HepG2 (cell line): Measurements from ENCODE around the gene CLEC10A. TPM values are rescaled to one million over a fixed set of nuclear protein-coding genes. Genes with fewer than 3 reads are reported as not detected.
"Not testable (repeated sequence)": the region's sequence is repeated elsewhere in the genome, so short reads cannot be mapped to it uniquely, and the experiment has no call there.

ENCODE experiments used
- ATAC-seq: fragments of 200-7000 bp; cut with Tn5 transposase; 3 replicates; pipeline ENCODE4 v1.9.1; 2020; ENCODE audit warnings: mild to moderate bottlenecking, moderate library complexity
- BruUV-seq: library from RNA; stranded (reverse); fragments of 400-500 nt; replicated peaks from 2 replicates; lab custom pipeline; 2021; lab: Mats Ljungman, UMichigan
- CTCF ChIA-PET: fragments of 300-600 bp; formaldehyde crosslinking; extraction: SDS; loops from one replicate; lab custom pipeline; 2021; ENCODE audit warnings: low total read pairs, inconsistent platforms, low intra/inter-chr PET ratio; lab: Yijun Ruan, JAX
- POLR2A ChIA-PET: fragments of 350-600 bp; sonication (Branson Sonifier 250); formaldehyde crosslinking; loops from one replicate; lab custom pipeline; 2020; ENCODE audit warnings: antibody characterized with exemption, inconsistent platforms; lab: Yijun Ruan, JAX
- DNase-seq: peaks from one replicate; pipeline ENCODE4 v3.0.0-alpha.2; 2015; ENCODE audit warnings: low spot score
- FAIRE-seq: peaks from 3 replicates; lab custom pipeline; 2011; peaks lifted over from hg19 to GRCh38; lab: Jason Lieb, UNC
- H2AFZ ChIP-seq: one replicate; pipeline ENCODE4 v1.6.1; 2011; ENCODE audit warnings: low read length, inconsistent platforms
- H3K27ac ChIP-seq: fragments of 300-600 bp; 3 replicates; pipeline ENCODE4 v1.8.0; 2011; ENCODE audit warnings: mixed run types, mild to moderate bottlenecking, mixed read lengths, low read length, inconsistent platforms; ENCODE audit not compliant: insufficient read depth; ENCODE audit errors: extremely low read length
- H3K27me3 ChIP-seq, 2 experiments: fragments of 200-600 bp in 1 of 2; 2 replicates in 1 of 2; 3 replicates in 1 of 2; pipeline versions ENCODE4 v1.6.0 to v1.8.0; 2011; ENCODE audit warnings: low read length in 2 of 2, mild to moderate bottlenecking in 2 of 2, moderate library complexity in 2 of 2, inconsistent platforms in 1 of 2; ENCODE audit not compliant: insufficient read depth in 2 of 2, control insufficient read depth in 1 of 2
- H3K36me3 ChIP-seq, 2 experiments: fragments of 200-600 bp in 1 of 2; replicated peaks in 1 of 2; 2 replicates in 1 of 2; 3 replicates in 1 of 2; pipeline versions ENCODE4 v1.5.1 to v1.8.0; 2011; ENCODE audit warnings: low read length in 2 of 2, inconsistent platforms in 1 of 2; ENCODE audit not compliant: insufficient read depth in 2 of 2, control insufficient read depth in 1 of 2
- H3K4me1 ChIP-seq: 2 replicates; pipeline ENCODE4 v1.5.1; 2012; ENCODE audit warnings: low read length, inconsistent platforms; ENCODE audit not compliant: insufficient read depth
- H3K4me2 ChIP-seq: 2 replicates; pipeline ENCODE4 v1.6.0; 2011; ENCODE audit warnings: low read depth, low read length, inconsistent platforms
- H3K4me3 ChIP-seq, 3 experiments: fragments of 200-600 bp in 1 of 3; sonication (generic), shearing (Covaris generic) in 1 of 3; replicated peaks in 1 of 3; 2 replicates each; pipeline ENCODE4 v1.5.1; 2011 to 2016; ENCODE audit warnings: low read length in 3 of 3, inconsistent platforms in 2 of 3, low read depth in 2 of 3, mild to moderate bottlenecking in 2 of 3, control low read depth in 1 of 3, mixed read lengths in 1 of 3; ENCODE audit not compliant: insufficient read depth in 1 of 3
- H3K79me2 ChIP-seq: one replicate; pipeline ENCODE4 v1.6.1; 2011; ENCODE audit warnings: low read length, inconsistent platforms; ENCODE audit not compliant: insufficient read depth
- H3K9ac ChIP-seq: 2 replicates; pipeline ENCODE4 v1.6.0; 2011; ENCODE audit warnings: mild to moderate bottlenecking, low read depth, low read length, inconsistent platforms; ENCODE audit not compliant: insufficient read depth
- H3K9me3 ChIP-seq: 2 replicates; pipeline ENCODE4 v1.5.1; 2012; ENCODE audit warnings: mild to moderate bottlenecking, low read length
- H4K20me1 ChIP-seq: 2 replicates; pipeline ENCODE4 v1.6.0; 2011; ENCODE audit warnings: inconsistent platforms, mild to moderate bottlenecking, low read length, moderate library complexity; ENCODE audit not compliant: insufficient read depth
- FOSL2 ChIP-seq: sonication (generic); formaldehyde crosslinking; IDR thresholded peaks from 2 replicates; pipeline ENCODE4 v1.4.0; 2020; ENCODE audit warnings: missing genetic modification reagents
- NR2F6 ChIP-seq, 2 experiments: IDR thresholded peaks; 2 replicates each; pipeline ENCODE4 v1.6.1; 2016; ENCODE audit warnings: antibody characterized with exemption in 1 of 2, mild to moderate bottlenecking in 1 of 2
- POLR2G ChIP-seq: fragments of 200-400 bp; formaldehyde crosslinking; IDR thresholded peaks from 2 replicates; pipeline ENCODE4 v1.6.1; 2018; ENCODE audit warnings: mild to moderate bottlenecking, low read depth, low read length, moderate library complexity
- RARA ChIP-seq: IDR thresholded peaks from 2 replicates; pipeline ENCODE4 v1.6.1; 2016; ENCODE audit warnings: missing genetic modification reagents, missing compliant biosample characterization
- WGBS: methylation state at CpG from one replicate; pipeline ENCODE4 v1.1.6; 2017; ENCODE audit warnings: low lambda C conversion rate; 5-methylcytosine and 5-hydroxymethylcytosine counted together
- in situ Hi-C: cut with HindIII; loops from 2 replicates; pipeline ENCODE4 v1.10.0; 2017; ENCODE audit warnings: low pct_unique_long_range_greater_than_20kb; ENCODE audit not compliant: extremely low pct_ligation_motif_present
- intact Hi-C: fragments of 100-400 bp; cut with micrococcal nuclease; formaldehyde crosslinking; loops from one replicate; pipeline ENCODE4 v1.10.0; 2022; ENCODE audit not compliant: unreplicated experiment
- polyA plus RNA-seq, 8 experiments: library from polyadenylated mRNA; depleted of rRNA in 3 of 8; stranded (reverse) in 7 of 8; unstranded in 1 of 8; fragments of >200 nt; fragmentation: Illumina TruSeq in 4 of 8; extraction: Trizol in 4 of 8; gene quantifications; 2 replicates each; pipeline versions ENCODE4 v1.2.1 to v1.2.3, GENCODE V29; 2011 to 2016; ENCODE audit warnings: low read depth in 4 of 8, missing spikeins in 1 of 8, mixed read lengths in 1 of 8; ENCODE audit not compliant: insufficient read depth in 1 of 8
- total RNA-seq, 5 experiments: library from RNA; depleted of rRNA; stranded (reverse); fragments of >200 nt; fragmentation: Illumina TruSeq; extraction: Trizol; gene quantifications; 2 replicates each; pipeline ENCODE4 v1.2.3, GENCODE V29; 2016; ENCODE audit warnings: low read depth in 1 of 5

The CLEC10A gene
- total and polyA plus RNA-seq, 2 of the 13 experiments (the other 11 are each of a cell fraction or from before 2014, with no cell fraction given), result 0.33 TPM; not detected in 1

DNA sequence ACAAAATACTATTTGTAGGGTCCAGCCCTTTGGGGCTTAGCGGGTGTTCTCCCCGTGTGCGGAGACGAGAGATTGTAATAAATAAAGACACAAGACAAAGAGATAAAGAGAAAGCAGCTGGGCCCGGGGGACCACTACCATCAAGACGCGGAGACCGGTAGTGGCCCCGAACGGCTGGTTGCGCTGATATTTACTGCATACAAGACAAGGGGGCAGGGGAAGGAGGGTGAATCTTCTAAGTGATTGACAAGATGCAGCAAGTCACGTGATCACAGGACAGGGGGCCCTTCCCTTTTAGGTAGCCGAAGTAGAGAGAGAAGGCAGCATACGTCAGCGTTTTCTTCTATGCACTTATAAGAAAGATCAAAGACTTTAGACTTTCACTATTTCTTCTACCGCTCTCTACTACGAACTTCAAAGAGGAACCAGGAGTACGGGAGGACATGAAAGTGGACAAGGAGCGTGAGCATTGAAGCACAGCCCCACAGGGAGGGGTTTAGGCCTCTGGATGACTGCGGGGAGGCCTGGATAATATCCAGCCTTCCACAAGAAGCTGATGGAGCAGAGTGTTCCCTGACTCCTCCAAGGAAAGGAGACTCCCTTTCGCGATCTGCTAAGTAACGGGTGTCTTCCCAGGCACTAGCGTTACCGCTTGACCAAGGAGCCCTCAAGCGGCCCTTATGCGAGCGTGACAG, 11.4 kb upstream of the CLEC10A start:
- H4K20me1 ChIP-seq, DNase-seq, H3K4me3 ChIP-seq, ATAC-seq, H3K4me2 ChIP-seq, H3K79me2 ChIP-seq, H3K27me3 ChIP-seq, FAIRE-seq, CTCF ChIA-PET, intact Hi-C loops, H3K9me3 ChIP-seq, H3K36me3 ChIP-seq, H3K27ac ChIP-seq, H2AFZ ChIP-seq, POLR2A ChIA-PET, H3K9ac ChIP-seq, BruUV-seq: not testable (repeated sequence)
- H3K4me1 ChIP-seq, result peaks cover 37% of the 10 kb centered on the region
- 0 out of 2 replicates have a peak, but pooled peaks have one; percentile 25 for TF ChIP-seq POLR2G
- 96% methylated on average over 22 of the region's 28 CpGs for whole genome bisulfite sequencing
- in situ Hi-C loops, result loop anchor here (5.0 kb wide), 1 partner anchor 39 kb away; no protein-coding TSS in a partner anchor

- in situ Hi-C loops; H3K27ac ChIP-seq; CTCF ChIA-PET; H3K36me3 ChIP-seq; DNase-seq; H2AFZ ChIP-seq; H3K27me3 ChIP-seq; H3K9me3 ChIP-seq; H4K20me1 ChIP-seq; H3K9ac ChIP-seq; ATAC-seq; BruUV-seq; H3K79me2 ChIP-seq; H3K4me3 ChIP-seq; TF ChIP-seq NR2F6 (IDR thresholded peaks at IDR 0.05): not testable (repeated sequence)
- H3K4me2 ChIP-seq, result peak overlapping the region; percentile 69; the same call in 1 of the 2 replicates
- intact Hi-C loops, result loop anchor here (5.0 kb wide), 1 partner anchor 48 kb away; no protein-coding TSS in a partner anchor
- peaks cover 39% of the 10 kb centered on the region for H3K4me1 ChIP-seq
- POLR2A ChIA-PET, result interaction anchor here (1.3 kb wide), 1 partner anchor 25 kb away, joined by 5 read pairs; the partner anchor contains the start of gene ASGR2
- WGBS, result 85% methylated on average over 6 of the region's 6 CpGs
- TF ChIP-seq RARA (CRISPR knock-in tag) (peak; percentile 53), NR2F6 (CRISPR knock-in tag; IDR thresholded peaks at IDR 0.05) (peak; percentile 13; the same call in 1 of the 2 replicates), FOSL2 (CRISPR knock-in tag) (peak; percentile 66)
- TF ChIP-seq, all 625 proteins: peak for 3; not testable (repeated sequence) for 622
- not testable (repeated sequence) for FAIRE-seq
Measured at GRCh38 chr17:7089570-7089969, 9.5 kb upstream of the CLEC10A start.
